Activated T-helper 1 cell treated with Interleukin-2 at 50 U/mL for 16 hours (primary cell): ENCODE data around the gene KLHDC7B.
A peak's percentile ranks its signal among the peaks of the same experiment; 100 is the strongest.

ENCODE experiments used
- DNase-seq: peaks from one replicate; pipeline ENCODE4 v3.0.0-alpha.2; 2020; ENCODE audit warnings: low read depth

KLHDC7B gene

DNA sequence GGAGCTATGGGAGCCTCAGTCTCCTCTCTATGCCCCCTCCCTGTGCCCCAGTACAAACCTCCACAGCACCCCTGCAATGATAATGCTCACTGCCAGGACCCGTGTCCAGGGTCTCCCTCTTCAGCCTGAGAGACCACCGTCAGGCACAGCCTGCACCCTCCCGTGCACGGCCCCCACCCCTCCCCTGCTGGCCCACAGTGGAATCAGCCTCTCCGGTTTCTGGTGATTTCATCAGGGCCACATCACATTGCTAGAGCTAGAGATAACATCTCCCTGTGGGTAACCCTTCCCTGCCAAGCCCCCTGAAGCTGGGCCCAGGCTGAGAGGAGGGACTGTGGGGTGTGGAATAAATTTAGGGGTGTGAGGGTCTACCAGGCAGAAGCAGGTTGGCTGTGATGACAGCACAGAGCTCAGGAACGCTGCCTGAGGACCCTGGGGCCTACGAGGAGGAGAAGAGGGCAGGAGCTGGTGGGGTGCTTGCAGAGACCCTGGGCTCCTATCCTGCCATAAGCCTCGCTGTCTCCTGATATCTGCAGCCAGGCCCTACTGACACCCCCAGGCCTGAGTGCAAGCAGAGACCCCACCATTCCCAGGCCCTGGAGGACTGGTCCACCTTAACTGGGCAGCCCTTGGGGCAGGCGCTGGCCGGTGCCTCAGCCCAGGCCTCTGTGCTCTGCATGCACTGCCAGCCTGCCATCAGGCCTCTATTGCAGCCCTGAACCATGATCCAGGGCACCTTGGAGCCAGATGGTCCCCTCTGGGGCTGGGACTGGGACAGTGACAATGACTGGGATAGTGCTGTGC lies at the start of gene KLHDC7B:
Gene KLHDC7B, plus strand, starts transcription at position 378 of the 804 bp plus-strand sequence. Its CDS starts 345 bp downstream, at position 723.
- DNase-seq, result no peak

DNA sequence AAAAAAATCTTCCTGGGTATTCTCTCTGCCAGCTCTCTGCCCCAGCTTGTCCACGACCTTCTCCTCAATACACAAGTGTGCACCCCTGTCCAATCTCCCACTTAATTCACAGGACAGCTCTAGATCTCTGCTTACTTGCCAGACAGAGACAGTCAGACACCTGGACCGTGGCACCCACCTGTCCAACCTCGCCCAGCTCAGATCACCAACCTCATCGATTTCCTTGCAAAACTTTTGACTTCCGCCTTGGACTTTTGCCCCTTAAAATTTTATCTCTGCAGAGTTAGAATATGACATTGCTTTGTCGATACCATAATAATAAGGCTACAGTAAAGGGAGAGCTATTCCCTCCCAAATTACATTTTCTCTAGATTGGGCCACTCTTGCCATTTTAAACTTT lies 48.6 kb upstream of the KLHDC7B start:
- DNase-seq, result no peak

DNA sequence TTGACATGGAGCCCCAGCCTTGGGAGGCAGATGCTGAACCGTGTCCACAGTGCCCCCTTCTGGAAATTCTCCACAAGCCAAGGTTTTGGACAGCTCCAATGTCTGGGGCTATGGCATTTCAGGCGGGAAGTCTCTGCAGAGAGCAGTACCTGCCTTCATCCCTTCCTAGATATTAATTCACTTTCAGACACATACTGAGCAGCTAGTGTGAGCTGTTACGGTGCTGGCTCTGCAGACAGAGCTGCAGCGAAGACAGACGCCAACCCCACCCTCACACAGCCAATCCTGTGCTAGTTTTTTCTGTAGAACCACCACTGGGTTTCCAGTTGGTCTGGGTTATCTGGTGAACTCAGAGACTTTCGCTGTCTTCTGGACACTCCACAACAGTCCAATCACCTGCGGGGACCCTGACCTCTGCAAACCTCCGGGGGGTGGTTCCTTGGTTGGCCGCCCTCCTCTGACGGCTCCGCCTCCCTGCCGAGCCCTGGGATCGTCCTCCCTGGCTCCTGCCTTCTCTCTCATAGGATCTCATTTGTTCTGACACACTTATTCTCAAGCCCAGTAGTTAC lies 47.3 kb upstream of the KLHDC7B start:
- DNase-seq, result peak; percentile 41

GRCh38 chr22:50500452-50500851 lies 45.2 kb upstream of the KLHDC7B start:
- no peak for DNase-seq

- DNase-seq, result no peak
Observed at GRCh38 chr22:50502096-50502495, 43.6 kb upstream of the KLHDC7B start.

- no peak for DNase-seq
Observed at GRCh38 chr22:50502628-50503474, 42.8 kb upstream of the KLHDC7B start.

DNA sequence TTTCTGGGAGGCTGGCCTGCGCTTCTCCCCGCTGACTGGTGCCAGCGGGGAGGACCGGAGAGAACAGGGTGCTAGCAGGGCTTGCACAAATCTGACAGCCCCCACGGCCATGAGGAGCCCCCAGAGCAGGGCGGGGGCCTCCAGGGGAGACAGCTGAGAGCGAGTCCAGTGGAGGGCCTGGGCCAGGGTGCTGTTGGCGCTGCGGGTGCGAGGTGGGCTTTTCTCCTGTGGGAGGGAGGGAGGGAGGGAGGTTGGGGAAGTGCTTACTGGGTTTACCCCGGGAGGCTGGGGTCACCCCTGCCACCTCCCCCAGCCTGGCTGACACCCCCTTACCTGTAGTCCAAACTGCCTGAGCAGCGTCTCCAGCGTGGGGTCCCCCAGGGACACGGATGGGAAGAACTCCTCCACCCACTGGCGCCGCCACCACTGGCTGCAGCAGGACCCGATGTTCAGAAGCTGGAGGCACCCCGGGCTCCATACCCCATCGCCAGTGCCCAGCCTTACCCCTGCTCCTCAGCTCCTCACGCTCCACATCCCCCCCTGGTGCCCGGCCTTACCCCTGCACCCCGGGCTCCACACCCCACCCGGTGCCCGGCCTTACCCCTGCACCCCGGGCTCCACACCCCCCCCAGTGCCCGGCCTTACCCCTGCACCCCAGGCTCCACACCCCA lies 42.1 kb upstream of the KLHDC7B start:
- DNase-seq, result no peak

GRCh38 chr22:50504369-50505211 lies 41.1 kb upstream of the KLHDC7B start:
- DNase-seq, result no peak

- DNase-seq, result no peak
Observed at GRCh38 chr22:50505276-50505775, 40.4 kb upstream of the KLHDC7B start.

DNA sequence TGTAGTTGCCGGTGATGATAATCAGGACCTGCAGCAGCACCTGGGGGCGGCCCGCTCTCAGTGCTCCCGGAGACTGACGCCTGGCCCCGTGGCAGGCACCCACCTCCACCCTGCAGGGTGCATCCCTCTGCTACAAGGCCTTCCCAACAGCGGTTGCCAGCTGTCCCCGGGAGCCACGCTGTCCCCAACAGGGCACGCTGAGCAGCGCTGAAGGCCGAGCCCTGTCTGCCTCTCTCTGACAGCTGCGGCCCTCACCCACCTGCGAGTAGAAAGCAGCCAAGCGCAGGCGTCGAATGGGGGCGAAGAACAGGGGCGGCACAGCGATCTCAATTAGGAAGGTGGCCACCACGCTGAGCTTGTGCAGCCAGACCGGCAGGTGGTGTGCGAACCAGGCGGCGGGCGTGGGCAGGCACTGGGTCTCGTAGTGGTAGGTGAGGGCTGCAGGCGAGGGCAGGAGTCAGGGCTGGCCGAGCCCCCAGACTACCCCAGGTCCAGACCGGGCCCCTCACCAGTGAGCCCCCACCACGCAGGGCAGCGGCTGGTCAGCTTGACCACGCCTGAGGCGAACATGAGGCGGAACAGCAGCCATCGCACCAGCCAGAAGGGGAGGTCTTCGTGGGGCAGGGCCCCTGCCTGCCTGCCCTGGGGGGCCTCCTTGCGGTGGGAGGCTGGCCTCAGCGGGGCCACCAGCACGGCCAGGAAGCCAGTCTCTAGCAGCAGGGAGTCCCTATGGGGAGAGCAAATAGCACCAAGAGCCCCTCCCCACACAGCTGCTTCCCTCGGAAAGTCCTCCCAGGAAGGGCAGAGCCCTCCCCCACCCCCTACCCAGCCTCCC lies 39.7 kb upstream of the KLHDC7B start:
- no peak for DNase-seq

- DNase-seq, result no peak
Observed at GRCh38 chr22:50506611-50507420, 38.9 kb upstream of the KLHDC7B start.

- DNase-seq, result peak; percentile 92
Observed at GRCh38 chr22:50507421-50507990, 38.2 kb upstream of the KLHDC7B start, which contains the start of gene LMF2. LMF2 (minus strand) TSS chr22:50507702; CDS start chr22:50507675, 27 bp downstream.

GRCh38 chr22:50507991-50508884 lies 37.5 kb upstream of the KLHDC7B start, which contains the start of gene NCAPH2:
NCAPH2 (plus strand) TSS chr22:50508224; CDS start chr22:50508338, 114 bp downstream.
- DNase-seq, result peak; percentile 96

GRCh38 chr22:50508897-50509296 lies 36.8 kb upstream of the KLHDC7B start:
- DNase-seq, result no peak

DNA sequence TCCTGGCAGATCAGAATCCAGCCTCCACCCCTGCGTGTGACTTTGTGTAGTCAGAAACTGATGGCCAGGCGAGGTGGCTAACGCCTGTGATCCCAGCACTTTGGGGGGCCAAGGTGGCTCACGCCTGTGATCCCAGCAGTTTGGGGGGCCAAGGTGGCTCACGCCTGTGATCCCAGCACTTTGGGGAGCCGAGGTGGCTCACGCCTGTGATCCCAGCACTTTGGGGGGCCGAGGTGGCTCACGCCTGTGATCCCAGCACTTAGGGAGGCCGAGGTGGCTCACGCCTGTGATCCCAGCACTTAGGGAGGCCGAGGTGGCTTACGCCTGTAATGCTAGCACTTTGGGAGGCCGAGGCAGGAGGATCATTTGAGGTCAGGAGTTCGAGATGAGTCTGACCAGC lies 32.5 kb upstream of the KLHDC7B start:
- no peak for DNase-seq

DNA sequence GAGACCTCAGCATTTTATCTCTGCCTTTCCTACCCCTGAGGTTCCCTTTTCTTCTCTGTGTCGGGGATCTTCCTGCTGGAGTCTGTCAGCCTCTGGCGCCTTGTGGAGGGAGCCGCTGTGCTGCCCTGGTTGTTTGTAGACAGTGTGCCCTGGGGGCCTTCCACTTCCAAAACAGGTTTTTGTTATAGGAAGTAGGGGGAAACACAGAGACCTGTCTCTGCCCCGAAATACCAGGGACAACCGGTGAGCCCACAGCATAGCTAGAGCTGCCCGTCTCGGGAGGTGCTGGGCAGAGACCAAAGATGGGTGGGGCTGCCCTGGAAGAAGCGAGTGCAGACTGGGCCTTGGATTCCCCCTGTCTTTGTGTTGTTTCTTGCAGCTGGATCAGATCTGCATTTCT lies 29.6 kb upstream of the KLHDC7B start:
- DNase-seq, result no peak

DNA sequence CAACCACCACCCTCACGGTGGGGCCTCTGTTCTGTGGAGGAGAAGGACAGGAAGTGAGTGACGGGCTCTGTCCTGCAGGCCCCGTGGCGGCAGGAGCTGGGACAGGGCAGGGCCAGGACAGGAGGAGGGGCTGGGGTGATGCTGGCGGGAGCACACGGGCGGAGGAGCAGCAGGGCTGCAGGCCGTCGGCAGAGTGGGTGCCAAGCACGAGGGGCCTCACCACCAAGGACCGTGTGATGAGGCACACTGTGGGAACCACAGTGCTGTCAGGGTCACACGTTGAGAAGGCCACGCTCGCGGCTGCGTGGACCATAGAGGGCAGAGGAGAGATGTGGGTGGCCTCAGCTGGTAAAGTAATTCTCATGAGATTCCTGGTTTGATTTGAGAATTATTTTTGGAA lies 28.8 kb upstream of the KLHDC7B start:
- DNase-seq, result no peak
